Measurements from ENCODE around the gene SPRN. TPM values are rescaled to one million over a fixed set of nuclear protein-coding genes. Genes with fewer than 3 reads are reported as not detected.
"Not testable (repeated sequence)": the region's sequence is repeated elsewhere in the genome, so short reads cannot be mapped to it uniquely, and the experiment has no call there.

Gene SPRN
- total RNA-seq, 2 donors from 2014 or later = not detected

GRCh38 chr10:133452453-133452852, 28.0 kb upstream of the SPRN start:
- Mint-ChIP-seq H3K4me1 (ENCODE audit: low read depth) (no peaks in the 10 kb centered on the region), H3K4me3 (no peak overlapping the region), H3K9me3 (peaks cover 7 to 12% of the 10 kb centered on the region in 2 donors), H3K36me3 (ENCODE audit: insufficient read depth in 2 of 2) (peaks cover 11 to 13% of the 10 kb centered on the region in 2 donors), H3K27me3 (ENCODE audit: low read depth) (no peaks in the 10 kb centered on the region), H3K27ac (no peak overlapping the region)
- ATAC-seq (replicated peaks in 1 of 2) (no peak), DNase-seq (no peak)

GRCh38 chr10:133451346-133451745, 26.9 kb upstream of the SPRN start:
- H3K27me3 Mint-ChIP-seq (ENCODE audit: low read depth) = no peaks in the 10 kb centered on the region
- ATAC-seq (replicated peaks in 1 of 2) (no peak), DNase-seq (no peak)
- no peak overlapping the region for H3K27ac Mint-ChIP-seq
- H3K9me3 Mint-ChIP-seq = peaks cover 11 to 20% of the 10 kb centered on the region in 2 donors
- H3K4me3 Mint-ChIP-seq = no peak overlapping the region
- H3K36me3 Mint-ChIP-seq (ENCODE audit: insufficient read depth in 2 of 2) = peaks cover 20% of the 10 kb centered on the region in 2 donors
- H3K4me1 Mint-ChIP-seq (ENCODE audit: low read depth) = no peaks in the 10 kb centered on the region

- ATAC-seq (replicated peaks in 1 of 2) = no peak
- no peak overlapping the region for H3K27ac Mint-ChIP-seq
- peaks cover 28 to 29% of the 10 kb centered on the region in 2 donors for H3K36me3 Mint-ChIP-seq (ENCODE audit: insufficient read depth in 2 of 2)
- H3K9me3 Mint-ChIP-seq = peaks cover 13 to 23% of the 10 kb centered on the region in 2 donors
- DNase-seq = no peak
- H3K4me1 Mint-ChIP-seq (ENCODE audit: low read depth) = peaks cover under 1% of the 10 kb centered on the region
- H3K4me3 Mint-ChIP-seq = no peak overlapping the region
- no peaks in the 10 kb centered on the region for H3K27me3 Mint-ChIP-seq (ENCODE audit: low read depth)
These were observed 23.7 kb upstream of the SPRN start for GRCh38 chr10:133448120-133448519.

- Mint-ChIP-seq H3K27ac (no peak overlapping the region), H3K4me3 (no peak overlapping the region), H3K9me3 (peaks cover 13 to 23% of the 10 kb centered on the region in 2 donors), H3K4me1 (ENCODE audit: low read depth) (peaks cover 12% of the 10 kb centered on the region), H3K27me3 (ENCODE audit: low read depth) (no peaks in the 10 kb centered on the region), H3K36me3 (ENCODE audit: insufficient read depth in 2 of 2) (peaks cover 28 to 29% of the 10 kb centered on the region in 2 donors)
- no peak for ATAC-seq (replicated peaks in 1 of 2)
- DNase-seq = no peak
These were observed 22.6 kb upstream of the SPRN start for GRCh38 chr10:133446979-133447378.

- Mint-ChIP-seq H3K4me3 (no peak overlapping the region), H3K9me3 (peaks cover 13 to 23% of the 10 kb centered on the region in 2 donors), H3K4me1 (ENCODE audit: low read depth) (peaks cover 17% of the 10 kb centered on the region), H3K27me3 (ENCODE audit: low read depth) (no peaks in the 10 kb centered on the region), H3K27ac (no peak overlapping the region), H3K36me3 (ENCODE audit: insufficient read depth in 2 of 2) (peaks cover 28 to 29% of the 10 kb centered on the region in 2 donors)
- DNase-seq (no peak), ATAC-seq (replicated peaks in 1 of 2) (no peak)
These were observed 21.6 kb upstream of the SPRN start for GRCh38 chr10:133445751-133446708.

- H3K27me3 Mint-ChIP-seq (ENCODE audit: low read depth) = no peaks in the 10 kb centered on the region
- peaks cover 28 to 29% of the 10 kb centered on the region in 2 donors for H3K36me3 Mint-ChIP-seq (ENCODE audit: insufficient read depth in 2 of 2)
- H3K27ac Mint-ChIP-seq = no peak overlapping the region
- peaks cover 17% of the 10 kb centered on the region for H3K4me1 Mint-ChIP-seq (ENCODE audit: low read depth)
- no peak overlapping the region for H3K4me3 Mint-ChIP-seq
- H3K9me3 Mint-ChIP-seq = peaks cover 13 to 23% of the 10 kb centered on the region in 2 donors
- DNase-seq (no peak), ATAC-seq (replicated peaks in 1 of 2) (no peak)
These were observed 20.9 kb upstream of the SPRN start for GRCh38 chr10:133445268-133445732.

GRCh38 chr10:133444342-133445267, 20.2 kb upstream of the SPRN start:
- H3K27me3 Mint-ChIP-seq (ENCODE audit: low read depth) = no peaks in the 10 kb centered on the region
- H3K36me3 Mint-ChIP-seq (ENCODE audit: insufficient read depth in 2 of 2) = peaks cover 28 to 29% of the 10 kb centered on the region in 2 donors
- no peak overlapping the region for H3K27ac Mint-ChIP-seq
- ATAC-seq (replicated peaks in 1 of 2) (no peak), DNase-seq (no peak)
- H3K9me3 Mint-ChIP-seq = peaks cover 13 to 23% of the 10 kb centered on the region in 2 donors
- H3K4me3 Mint-ChIP-seq = no peak overlapping the region
- H3K4me1 Mint-ChIP-seq (ENCODE audit: low read depth) = peaks cover 17% of the 10 kb centered on the region

- Mint-ChIP-seq H3K36me3 (ENCODE audit: insufficient read depth in 2 of 2) (peaks cover 23% of the 10 kb centered on the region in 2 donors), H3K9me3 (peaks cover 5 to 18% of the 10 kb centered on the region in 2 donors), H3K27me3 (ENCODE audit: low read depth) (no peaks in the 10 kb centered on the region), H3K4me3 (peak overlapping the region; percentile 52 to 60), H3K27ac (no peak overlapping the region), H3K4me1 (ENCODE audit: low read depth) (peaks cover 25% of the 10 kb centered on the region)
- no peak for DNase-seq
- no peak for ATAC-seq (replicated peaks in 1 of 2)
These were observed 18.8 kb upstream of the SPRN start for GRCh38 chr10:133442967-133443924.

GRCh38 chr10:133442191-133442966, 18.0 kb upstream of the SPRN start:
- peaks cover 1% of the 10 kb centered on the region for H3K27me3 Mint-ChIP-seq (ENCODE audit: low read depth)
- ATAC-seq (replicated peaks in 1 of 2) (peak; percentile 85 to 92), DNase-seq (peak; percentile 44 to 53)
- peaks cover 5 to 11% of the 10 kb centered on the region in 2 donors for H3K9me3 Mint-ChIP-seq
- H3K27ac Mint-ChIP-seq = no peak overlapping the region
- peaks cover 15 to 16% of the 10 kb centered on the region in 2 donors for H3K36me3 Mint-ChIP-seq (ENCODE audit: insufficient read depth in 2 of 2)
- H3K4me3 Mint-ChIP-seq = peak overlapping the region; percentile 52 to 60
- H3K4me1 Mint-ChIP-seq (ENCODE audit: low read depth) = peaks cover 29% of the 10 kb centered on the region

- H3K27ac Mint-ChIP-seq = no peak overlapping the region
- H3K4me1 Mint-ChIP-seq (ENCODE audit: low read depth) = peaks cover 29% of the 10 kb centered on the region
- ATAC-seq (replicated peaks in 1 of 2) (peak in 1 of 2 donors; percentile 13), DNase-seq (no peak)
- H3K9me3 Mint-ChIP-seq = peaks cover 5 to 6% of the 10 kb centered on the region in 2 donors
- H3K36me3 Mint-ChIP-seq (ENCODE audit: insufficient read depth in 2 of 2) = peaks cover 11 to 12% of the 10 kb centered on the region in 2 donors
- H3K27me3 Mint-ChIP-seq (ENCODE audit: low read depth) = peaks cover 7% of the 10 kb centered on the region
- peak overlapping the region; percentile 52 to 60 for H3K4me3 Mint-ChIP-seq
These were observed 17.4 kb upstream of the SPRN start for GRCh38 chr10:133441780-133442179.

- H3K4me3 Mint-ChIP-seq = not testable (repeated sequence)
- H3K27me3 Mint-ChIP-seq (ENCODE audit: low read depth) = peaks cover 11% of the 10 kb centered on the region
These were observed 16.9 kb upstream of the SPRN start for GRCh38 chr10:133441356-133441755.

More at GRCh38 chr10:133441356-133441755, 16.9 kb upstream of the SPRN start:
- not testable (repeated sequence) for H3K27ac Mint-ChIP-seq; H3K36me3 Mint-ChIP-seq (ENCODE audit: insufficient read depth in 2 of 2); H3K9me3 Mint-ChIP-seq; DNase-seq; ATAC-seq (replicated peaks in 1 of 2)
- peaks cover 29% of the 10 kb centered on the region for H3K4me1 Mint-ChIP-seq (ENCODE audit: low read depth)

Measured in activated T-cell treated with anti-CD3 and anti-CD28 coated beads, Interleukin-2, amount 50 U/mL, for 72 hours (primary cell).